OCI-LY3 (cell line): ENCODE data around the gene SLC2A13.
"Not testable (repeated sequence)": the region's sequence is repeated elsewhere in the genome, so short reads cannot be mapped to it uniquely, and the experiment has no call there.

Experiments
- H2AFZ ChIP-seq: fragments of 200-600, 300-600 bp; shearing (Covaris generic); 2 replicates; pipeline ENCODE4 v1.6.0; 2014; ENCODE audit warnings: antibody characterized with exemption, low read depth, low read length
- H3K27ac ChIP-seq: fragments of 200-600, 300-600 bp; sonication (generic); 2 replicates; pipeline ENCODE4 v1.5.1; 2014; ENCODE audit warnings: mild to moderate bottlenecking, low read length, moderate library complexity, mixed read lengths
- H3K27me3 ChIP-seq: fragments of 200-600, 300-600 bp; sonication (generic); 2 replicates; pipeline ENCODE4 v1.6.1; 2014; ENCODE audit warnings: low read depth, low read length, mixed read lengths
- H3K36me3 ChIP-seq: fragments of 200-600, 300-600 bp; sonication (generic); replicated peaks from 2 replicates; pipeline ENCODE3; 2014; ENCODE audit warnings: low read depth, low read length, mixed read lengths
- H3K4me1 ChIP-seq: fragments of 300-600, 200-600 bp; sonication (generic); 2 replicates; pipeline ENCODE4 v1.6.1; 2014; ENCODE audit warnings: low read length, mixed read lengths
- H3K4me2 ChIP-seq: fragments of 200-600, 300-600 bp; sonication (generic); 2 replicates; pipeline ENCODE4 v1.6.1; 2014; ENCODE audit warnings: low read length, mixed read lengths
- H3K4me3 ChIP-seq: fragments of 300-600, 200-600 bp; sonication (generic); 2 replicates; pipeline ENCODE4 v1.5.1; 2014; ENCODE audit warnings: antibody characterized with exemption, mild to moderate bottlenecking, low read length, moderate library complexity
- H3K79me2 ChIP-seq: fragments of 300-600, 200-600 bp; shearing (Covaris generic); 2 replicates; pipeline ENCODE4 v1.6.1; 2014; ENCODE audit warnings: mild to moderate bottlenecking, low read length, mixed read lengths
- H3K9ac ChIP-seq: fragments of 300-600, 200-600 bp; shearing (Covaris generic); 2 replicates; pipeline ENCODE4 v1.6.0; 2014; ENCODE audit warnings: mild to moderate bottlenecking, low read length, moderate library complexity
- H3K9me3 ChIP-seq: fragments of 200-600, 300-600 bp; shearing (Covaris generic); 2 replicates; pipeline ENCODE4 v1.6.1; 2014; ENCODE audit warnings: low read length, mixed read lengths; ENCODE audit not compliant: insufficient read depth
- H4K20me1 ChIP-seq: fragments of 200-600, 300-600 bp; sonication (generic); 2 replicates; pipeline ENCODE4 v1.6.1; 2016; ENCODE audit warnings: low read length, mixed read lengths; ENCODE audit not compliant: insufficient read depth
- CTCF ChIP-seq: fragments of 200-600, 300-600 bp; sonication (generic); IDR thresholded peaks from 2 replicates; pipeline ENCODE4 v1.5.1; 2014; ENCODE audit warnings: antibody characterized with exemption, low read length, low read depth
- EZH2phosphoT487 ChIP-seq: fragments of 200-600 bp; shearing (Covaris generic); IDR thresholded peaks from 2 replicates; pipeline ENCODE4 v1.6.1; 2018; ENCODE audit warnings: antibody characterized with exemption, mixed run types, low read depth

The SLC2A13 gene

GRCh38 chr12:40055228-40055579, 50.7 kb downstream of the SLC2A13 start:
- Histone ChIP-seq H3K27me3 (no peaks in the 10 kb centered on the region), H3K36me3 (no peaks in the 10 kb centered on the region), H3K79me2 (peaks cover 20% of the 10 kb centered on the region; the same call in 1 of the 2 replicates), H3K9me3 (no peaks in the 10 kb centered on the region), H3K4me1 (no peaks in the 10 kb centered on the region), H3K4me2 (no peak overlapping the region), H4K20me1 (0 out of 2 replicates have a peak, but pooled peaks cover 3% of the 10 kb centered on the region), H3K4me3 (no peak overlapping the region), H2AFZ (no peak overlapping the region), H3K27ac (no peak overlapping the region), H3K9ac (no peak overlapping the region)
- TF ChIP-seq EZH2phosphoT487 (no peak), CTCF (no peak)

GRCh38 chr12:40054555-40055227, 51.2 kb downstream of the SLC2A13 start:
- no peak overlapping the region for H3K27ac ChIP-seq
- no peaks in the 10 kb centered on the region for H3K9me3 ChIP-seq
- TF ChIP-seq CTCF (no peak), EZH2phosphoT487 (no peak)
- no peak overlapping the region for H3K4me3 ChIP-seq
- no peaks in the 10 kb centered on the region for H3K36me3 ChIP-seq
- H3K79me2 ChIP-seq, result peaks cover 20% of the 10 kb centered on the region; the same call in 1 of the 2 replicates
- H3K4me2 ChIP-seq, result no peak overlapping the region
- H4K20me1 ChIP-seq, result 0 out of 2 replicates have a peak, but pooled peaks cover 4% of the 10 kb centered on the region
- no peaks in the 10 kb centered on the region for H3K27me3 ChIP-seq
- no peak overlapping the region for H2AFZ ChIP-seq
- no peak overlapping the region for H3K9ac ChIP-seq
- no peaks in the 10 kb centered on the region for H3K4me1 ChIP-seq

- Histone ChIP-seq H3K36me3 (no peaks in the 10 kb centered on the region), H3K27me3 (no peaks in the 10 kb centered on the region), H3K4me2 (no peak overlapping the region)
These were observed 56.6 kb downstream of the SLC2A13 start for GRCh38 chr12:40049268-40049667.

GRCh38 chr12:40047002-40047401, 58.9 kb downstream of the SLC2A13 start:
- H3K4me1 ChIP-seq, result peaks cover 10% of the 10 kb centered on the region
- H2AFZ ChIP-seq, H3K36me3 ChIP-seq, H3K4me2 ChIP-seq, H3K9me3 ChIP-seq, H3K79me2 ChIP-seq, H3K9ac ChIP-seq, H3K27ac ChIP-seq, H3K27me3 ChIP-seq, H4K20me1 ChIP-seq, H3K4me3 ChIP-seq: not testable (repeated sequence)

More at GRCh38 chr12:40049268-40049667, 56.6 kb downstream of the SLC2A13 start:
- 0 out of 2 replicates have a peak, but pooled peaks cover 4% of the 10 kb centered on the region for H4K20me1 ChIP-seq
- no peak for TF ChIP-seq EZH2phosphoT487
- no peak for TF ChIP-seq CTCF
- H3K4me3 ChIP-seq, result no peak overlapping the region
- H3K27ac ChIP-seq, result no peak overlapping the region
- no peak overlapping the region for H3K9ac ChIP-seq
- H3K9me3 ChIP-seq, result no peaks in the 10 kb centered on the region
- H3K4me1 ChIP-seq, result peaks cover 10% of the 10 kb centered on the region
- H3K79me2 ChIP-seq, result peaks cover 7% of the 10 kb centered on the region; the same call in 1 of the 2 replicates
- no peak overlapping the region for H2AFZ ChIP-seq
